Keratinocyte (primary cell): ENCODE results near the gene RAB3GAP2. TPM values are rescaled to one million over a fixed set of nuclear protein-coding genes. Genes with fewer than 3 reads are reported as not detected.

Experiments used
- DNase-seq: peaks from one replicate; pipeline ENCODE4 v3.0.0-alpha.2; 2011; ENCODE audit warnings: low read depth, missing footprints, low spot score
- FAIRE-seq: peaks from 2 replicates; lab custom pipeline; 2011; peaks lifted over from hg19 to GRCh38; lab: Jason Lieb, UNC
- H2AFZ ChIP-seq: 2 replicates; pipeline ENCODE4 v1.6.0; 2012; ENCODE audit warnings: low read length, control low read depth, inconsistent platforms; ENCODE audit not compliant: control insufficient read depth
- H3K27ac ChIP-seq: 2 replicates; pipeline ENCODE4 v1.5.1; 2011; ENCODE audit warnings: low read length; ENCODE audit not compliant: control insufficient read depth, insufficient read depth
- H3K27me3 ChIP-seq: 3 replicates; pipeline ENCODE4 v1.6.0; 2011; ENCODE audit warnings: low read length; ENCODE audit not compliant: control insufficient read depth, insufficient read depth; ENCODE audit errors: extremely low read depth
- H3K36me3 ChIP-seq, 2 experiments: 2 replicates in 1 of 2; 3 replicates in 1 of 2; pipeline ENCODE4 v1.5.1; 2011; ENCODE audit warnings: low read length in 2 of 2, mild to moderate bottlenecking in 1 of 2; ENCODE audit not compliant: control insufficient read depth in 2 of 2, insufficient read depth in 2 of 2; ENCODE audit errors: extremely low read depth in 1 of 2
- H3K4me1 ChIP-seq: 3 replicates; pipeline ENCODE4 v1.5.1; 2011; ENCODE audit warnings: low read length; ENCODE audit not compliant: control insufficient read depth, insufficient read depth; ENCODE audit errors: extremely low read depth
- H3K4me2 ChIP-seq: 3 replicates; pipeline ENCODE4 v1.6.0; 2011; ENCODE audit warnings: low read depth, low read length; ENCODE audit not compliant: control insufficient read depth, insufficient read depth; ENCODE audit errors: extremely low read depth
- H3K4me3 ChIP-seq, 3 experiments: fragments of 200-600 bp in 1 of 3; sonication (generic) in 1 of 3; 2 replicates in 2 of 3; 3 replicates in 1 of 3; pipeline ENCODE4 v1.5.1; 2011 to 2016; ENCODE audit warnings: low read length in 3 of 3, mild to moderate bottlenecking in 3 of 3, control low read depth in 2 of 3, inconsistent platforms in 1 of 3, low read depth in 1 of 3, mixed read lengths in 1 of 3, mixed run types in 1 of 3, moderate library complexity in 1 of 3; ENCODE audit not compliant: control insufficient read depth in 2 of 3, insufficient read depth in 2 of 3; ENCODE audit errors: extremely low read depth in 1 of 3
- H3K79me2 ChIP-seq: 2 replicates; pipeline ENCODE4 v1.6.0; 2012; ENCODE audit warnings: low read length; ENCODE audit not compliant: control insufficient read depth, insufficient read depth
- H3K9ac ChIP-seq: 3 replicates; pipeline ENCODE4 v1.6.0; 2011; ENCODE audit warnings: low read length; ENCODE audit not compliant: control insufficient read depth, insufficient read depth; ENCODE audit errors: extremely low read depth
- H3K9me1 ChIP-seq: 3 replicates; pipeline ENCODE4 v1.6.0; 2011; ENCODE audit warnings: low read length; ENCODE audit not compliant: control insufficient read depth, insufficient read depth; ENCODE audit errors: extremely low read depth
- H3K9me3 ChIP-seq: 2 replicates; pipeline ENCODE4 v1.5.1; 2012; ENCODE audit warnings: low read depth, low read length; ENCODE audit not compliant: control insufficient read depth
- H4K20me1 ChIP-seq: 3 replicates; pipeline ENCODE4 v1.6.0; 2011; ENCODE audit warnings: low read length; ENCODE audit not compliant: control insufficient read depth, insufficient read depth; ENCODE audit errors: extremely low read depth
- EZH2 ChIP-seq: IDR thresholded peaks from one replicate; pipeline ENCODE4 v1.6.1; 2012; ENCODE audit warnings: inconsistent platforms, mild to moderate bottlenecking, low read length, moderate library complexity
- dilution Hi-C: fragments of 300-500 bp; cut with MboI; formaldehyde crosslinking; loops from one replicate; pipeline ENCODE4 v1.7.0; 2020; ENCODE audit warnings: low sequenced_read_pairs; ENCODE audit not compliant: extremely low pct_ligation_motif_present
- polyA plus RNA-seq, 5 experiments: library from polyadenylated mRNA; depleted of rRNA in 3 of 5; stranded (reverse) in 3 of 5; stranded (forward) in 1 of 5; unstranded in 1 of 5; fragments of >200 nt; gene quantifications; 1 replicate in 1 of 5; 2 replicates in 3 of 5; 3 replicates in 1 of 5; pipeline versions ENCODE4 v1.2.1 to v1.2.3, GENCODE V29; 2011 to 2012; ENCODE audit warnings: missing spikeins in 2 of 5, low read depth in 1 of 5, low replicate concordance in 1 of 5
- TF ChIP-seq, protein P1 (sequence below), 3 experiments: IDR thresholded peaks in 1 of 3; conservative IDR thresholded peaks in 1 of 3; optimal IDR thresholded peaks in 1 of 3; 2 replicates in 2 of 3; 3 replicates in 1 of 3; pipeline versions ENCODE3 to v1.5.1; 2011; ENCODE audit warnings: low read length in 3 of 3, mild to moderate bottlenecking in 3 of 3, moderate library complexity in 2 of 3, control low read depth in 1 of 3, inconsistent platforms in 1 of 3; ENCODE audit not compliant: insufficient read depth in 2 of 3; ENCODE audit errors: extremely low read depth in 1 of 3

The RAB3GAP2 gene
- polyA plus RNA-seq, 1 donor (not counting 4 experiments of a cell fraction or from before 2014, with no cell fraction given), result 44.4 TPM

DNA sequence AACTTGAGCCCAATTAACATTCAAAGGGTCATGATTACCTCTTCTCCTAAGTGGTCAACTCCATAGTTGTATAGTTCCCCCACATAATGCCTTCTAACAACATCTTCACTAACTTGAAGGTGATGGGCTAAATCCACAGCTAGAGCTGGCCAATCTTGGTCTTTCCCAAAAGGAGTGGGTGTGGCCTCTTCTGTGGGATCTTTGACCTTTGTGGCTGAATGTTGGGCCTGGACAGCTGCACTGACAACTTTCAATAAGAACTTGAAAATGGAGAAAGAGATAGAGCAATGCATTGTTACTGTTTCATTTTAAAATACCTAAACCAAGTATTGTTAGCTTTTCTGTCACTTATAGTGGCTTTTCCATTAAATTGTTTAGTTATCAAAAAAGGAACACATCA lies 119.1 kb downstream of the RAB3GAP2 start:
- Histone ChIP-seq H3K4me1 (no peaks in the 10 kb centered on the region), H3K4me2 (no peak overlapping the region), H3K27me3 (no peaks in the 10 kb centered on the region), H3K9me3 (no peaks in the 10 kb centered on the region), H3K4me3 (no peak overlapping the region), H3K9ac (no peak overlapping the region), H3K9me1 (no peaks in the 10 kb centered on the region), H2AFZ (no peak overlapping the region), H3K36me3 (peaks cover 15% of the 10 kb centered on the region in 2 experiments), H3K79me2 (no peaks in the 10 kb centered on the region), H4K20me1 (no peaks in the 10 kb centered on the region), H3K27ac (no peak overlapping the region)
- TF ChIP-seq EZH2, result no peak
- TF ChIP-seq, protein P1, sequence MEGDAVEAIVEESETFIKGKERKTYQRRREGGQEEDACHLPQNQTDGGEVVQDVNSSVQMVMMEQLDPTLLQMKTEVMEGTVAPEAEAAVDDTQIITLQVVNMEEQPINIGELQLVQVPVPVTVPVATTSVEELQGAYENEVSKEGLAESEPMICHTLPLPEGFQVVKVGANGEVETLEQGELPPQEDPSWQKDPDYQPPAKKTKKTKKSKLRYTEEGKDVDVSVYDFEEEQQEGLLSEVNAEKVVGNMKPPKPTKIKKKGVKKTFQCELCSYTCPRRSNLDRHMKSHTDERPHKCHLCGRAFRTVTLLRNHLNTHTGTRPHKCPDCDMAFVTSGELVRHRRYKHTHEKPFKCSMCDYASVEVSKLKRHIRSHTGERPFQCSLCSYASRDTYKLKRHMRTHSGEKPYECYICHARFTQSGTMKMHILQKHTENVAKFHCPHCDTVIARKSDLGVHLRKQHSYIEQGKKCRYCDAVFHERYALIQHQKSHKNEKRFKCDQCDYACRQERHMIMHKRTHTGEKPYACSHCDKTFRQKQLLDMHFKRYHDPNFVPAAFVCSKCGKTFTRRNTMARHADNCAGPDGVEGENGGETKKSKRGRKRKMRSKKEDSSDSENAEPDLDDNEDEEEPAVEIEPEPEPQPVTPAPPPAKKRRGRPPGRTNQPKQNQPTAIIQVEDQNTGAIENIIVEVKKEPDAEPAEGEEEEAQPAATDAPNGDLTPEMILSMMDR (optimal IDR thresholded peaks at IDR 0.05 in 1 of 3, IDR thresholded peaks at IDR 0.05 in 1 of 3, conservative IDR thresholded peaks at IDR 0.05 in 1 of 3; ENCODE audit: extremely low read depth in 1 of 3, insufficient read depth in 2 of 3, low read length in 3 of 3), result no peak
- dilution Hi-C loops, result no loop called here
- DNase-seq (no peak), FAIRE-seq (no peak)

- no peak overlapping the region for H3K27ac ChIP-seq
- no peak for DNase-seq
These were observed 120.8 kb downstream of the RAB3GAP2 start for GRCh38 chr1:220151454-220151853.

More at GRCh38 chr1:220151454-220151853, 120.8 kb downstream of the RAB3GAP2 start:
- Histone ChIP-seq H3K79me2 (no peaks in the 10 kb centered on the region), H3K9me1 (no peaks in the 10 kb centered on the region), H3K4me1 (no peaks in the 10 kb centered on the region), H2AFZ (no peak overlapping the region), H3K4me3 (no peak overlapping the region), H3K4me2 (no peak overlapping the region), H3K36me3 (peaks cover 9 to 12% of the 10 kb centered on the region in 2 experiments), H4K20me1 (no peaks in the 10 kb centered on the region), H3K9ac (no peak overlapping the region), H3K27me3 (no peaks in the 10 kb centered on the region), H3K9me3 (no peaks in the 10 kb centered on the region)
- dilution Hi-C loops, result no loop called here
- no peak for FAIRE-seq
- TF ChIP-seq EZH2, result no peak
- TF ChIP-seq, protein P1 (optimal IDR thresholded peaks at IDR 0.05 in 1 of 3, IDR thresholded peaks at IDR 0.05 in 1 of 3, conservative IDR thresholded peaks at IDR 0.05 in 1 of 3; ENCODE audit: extremely low read depth in 1 of 3, insufficient read depth in 2 of 3, low read length in 3 of 3), result no peak
